Natural killer cell (primary cell): ENCODE data around the gene ZFP36L2. TPM values are rescaled to one million over a fixed set of nuclear protein-coding genes. Genes with fewer than 3 reads are reported as not detected.

Source experiments
- ATAC-seq, 3 donors: fragments of 150-1000 bp in 2 of 3; fragments of 200-7000 bp in 1 of 3; cut with Tn5 transposase; 1 replicate in 1 of 3; 2 replicates in 2 of 3; pipeline ENCODE4 v1.10.0; 2021; ENCODE audit warnings: mild to moderate bottlenecking in 2 of 3, moderate library complexity in 2 of 3
- DNase-seq, 2 donors: peaks; one replicate each; pipeline versions ENCODE4 v3.0.0 to v3.0.0-alpha.2; 2013 to 2021; ENCODE audit warnings: mixed read lengths in 1 of 2
- H3K27ac ChIP-seq: one replicate; pipeline ENCODE4 v1.5.1; 2013; ENCODE audit warnings: mild to moderate bottlenecking, low read length
- H3K27me3 ChIP-seq: one replicate; pipeline ENCODE4 v1.6.1; 2013; ENCODE audit warnings: low read length; ENCODE audit not compliant: control insufficient read depth, insufficient read depth
- H3K36me3 ChIP-seq: one replicate; pipeline ENCODE4 v1.6.1; 2013; ENCODE audit warnings: low read length; ENCODE audit not compliant: control insufficient read depth, insufficient read depth
- H3K4me1 ChIP-seq: one replicate; pipeline ENCODE4 v1.6.1; 2013; ENCODE audit warnings: low read length; ENCODE audit not compliant: control insufficient read depth, insufficient read depth
- H3K4me3 ChIP-seq: one replicate; pipeline ENCODE4 v1.5.1; 2013; ENCODE audit warnings: low read length
- H3K9me3 ChIP-seq: one replicate; pipeline ENCODE4 v1.6.1; 2013; ENCODE audit warnings: low read length; ENCODE audit not compliant: control insufficient read depth, insufficient read depth
- H3K27ac Mint-ChIP-seq, 2 donors: one replicate each; pipeline ENCODE4 v1.8.0; 2022; ENCODE audit warnings: mild to moderate bottlenecking in 2 of 2, mixed read lengths in 2 of 2, moderate library complexity in 1 of 2
- H3K27me3 Mint-ChIP-seq, 2 donors: one replicate each; pipeline ENCODE4 v1.8.0; 2022; ENCODE audit warnings: low read depth in 2 of 2, mixed read lengths in 2 of 2
- H3K36me3 Mint-ChIP-seq: one replicate; pipeline ENCODE4 v1.8.0; 2022; ENCODE audit warnings: mixed read lengths
- H3K4me1 Mint-ChIP-seq, 2 donors: one replicate each; pipeline ENCODE4 v1.8.0; 2022; ENCODE audit warnings: mixed read lengths in 2 of 2
- H3K4me3 Mint-ChIP-seq: one replicate; pipeline ENCODE4 v1.8.0; 2022; ENCODE audit warnings: mild to moderate bottlenecking, moderate library complexity, mixed read lengths
- H3K9me3 Mint-ChIP-seq, 2 donors: one replicate each; pipeline ENCODE4 v1.8.0; 2022; ENCODE audit warnings: mixed read lengths in 2 of 2
- CTCF ChIP-seq: fragments of 200-600 bp; IDR thresholded peaks from one replicate; pipeline ENCODE4 v1.8.0; 2022; ENCODE audit warnings: antibody characterized with exemption
- WGBS: methylation state at CpG from one replicate; pipeline ENCODE4 v1.1.7; 2013; ENCODE audit warnings: missing lambda C conversion rate; ENCODE audit not compliant: insufficient coverage; 5-methylcytosine and 5-hydroxymethylcytosine counted together
- intact Hi-C: fragments of 100-400 bp; cut with micrococcal nuclease; formaldehyde crosslinking; loops from one replicate; pipeline ENCODE4 v1.14.2; 2022
- total RNA-seq, 4 donors: library from RNA; stranded (reverse); fragments of 120-200 nt in 1 of 4; gene quantifications; one replicate each; pipeline versions ENCODE4 v1.2.3 to v1.2.4, GENCODE V29; 2013 to 2022

ZFP36L2 gene
- total RNA-seq, 3 donors from 2014 or later (not counting 1 experiment from before 2014, with no cell fraction given) = 376 to 428 (median 418) TPM

GRCh38 chr2:43179942-43180341 lies 46.5 kb downstream of the ZFP36L2 start:
- H3K4me3 ChIP-seq = no peak overlapping the region
- H3K9me3 Mint-ChIP-seq = no peaks in the 10 kb centered on the region
- no peak overlapping the region for H3K4me3 Mint-ChIP-seq
- H3K36me3 Mint-ChIP-seq = no peaks in the 10 kb centered on the region
- H3K27me3 ChIP-seq = no peaks in the 10 kb centered on the region
- 94% methylated on average over 8 of the region's 8 CpGs for WGBS
- H3K4me1 Mint-ChIP-seq = peaks cover 29 to 56% of the 10 kb centered on the region in 2 donors
- ATAC-seq (no peak), DNase-seq (no peak)
- H3K36me3 ChIP-seq = no peaks in the 10 kb centered on the region
- peaks cover 49% of the 10 kb centered on the region for H3K4me1 ChIP-seq
- H3K27me3 Mint-ChIP-seq = peaks cover 0 to 2% of the 10 kb centered on the region in 2 donors
- H3K9me3 ChIP-seq = peaks cover 10% of the 10 kb centered on the region
- TF ChIP-seq CTCF = no peak
- H3K27ac Mint-ChIP-seq = no peak overlapping the region
- intact Hi-C loops = no loop called here
- no peak overlapping the region for H3K27ac ChIP-seq

- no peak for TF ChIP-seq CTCF
- DNase-seq (peak in 1 of 2 donors; percentile 51), ATAC-seq (no peak)
- H3K4me1 ChIP-seq = peaks cover 52% of the 10 kb centered on the region
- no peak overlapping the region for H3K4me3 ChIP-seq
- H3K27me3 Mint-ChIP-seq = no peaks in the 10 kb centered on the region
- H3K4me1 Mint-ChIP-seq = peaks cover 33 to 58% of the 10 kb centered on the region in 2 donors
- H3K27ac Mint-ChIP-seq = peak overlapping the region; percentile 77 to 99
- no peaks in the 10 kb centered on the region for H3K27me3 ChIP-seq
- WGBS = 72% methylated on average over 17 of the region's 18 CpGs
- peaks cover 12% of the 10 kb centered on the region for H3K9me3 ChIP-seq
- peak overlapping the region; percentile 4 for H3K27ac ChIP-seq
- no peaks in the 10 kb centered on the region for H3K36me3 ChIP-seq
- H3K9me3 Mint-ChIP-seq = no peaks in the 10 kb centered on the region
- no peak overlapping the region for H3K4me3 Mint-ChIP-seq
- intact Hi-C loops = no loop called here
- no peaks in the 10 kb centered on the region for H3K36me3 Mint-ChIP-seq
Observed at GRCh38 chr2:43178602-43179542, 47.5 kb downstream of the ZFP36L2 start.

GRCh38 chr2:43178055-43178598 lies 48.3 kb downstream of the ZFP36L2 start:
- no peak for ATAC-seq
- H3K36me3 ChIP-seq = no peaks in the 10 kb centered on the region
- Mint-ChIP-seq H3K4me3 (no peak overlapping the region), H3K27me3 (no peaks in the 10 kb centered on the region), H3K27ac (peak overlapping the region; percentile 77 to 99), H3K9me3 (no peaks in the 10 kb centered on the region), H3K36me3 (no peaks in the 10 kb centered on the region), H3K4me1 (peaks cover 39 to 61% of the 10 kb centered on the region in 2 donors)
- no peak for TF ChIP-seq CTCF
- H3K27me3 ChIP-seq = no peaks in the 10 kb centered on the region
- no peak overlapping the region for H3K4me3 ChIP-seq
- intact Hi-C loops = no loop called here
- peaks cover 12% of the 10 kb centered on the region for H3K9me3 ChIP-seq
- peaks cover 59% of the 10 kb centered on the region for H3K4me1 ChIP-seq
- no peak for DNase-seq
- no peak overlapping the region for H3K27ac ChIP-seq
- WGBS = 85% methylated on average over 6 of the region's 7 CpGs
